K562 (cell line): ENCODE results near the gene NAPB. TPM values are rescaled to one million over a fixed set of nuclear protein-coding genes. Genes with fewer than 3 reads are reported as not detected.

Experiments
- ATAC-seq: fragments of 200-7000 bp; cut with Tn5 transposase; 3 replicates; pipeline ENCODE4 v1.9.1; 2020; ENCODE audit warnings: moderate library complexity
- BruUV-seq: library from RNA; stranded (reverse); fragments of 400-500 nt; replicated peaks from 2 replicates; lab custom pipeline; 2021; lab: Mats Ljungman, UMichigan
- CTCF ChIA-PET: fragments of 300-600 bp; formaldehyde crosslinking; extraction: SDS; loops from one replicate; lab custom pipeline; 2021; ENCODE audit warnings: low intra/inter-chr PET ratio; lab: Yijun Ruan, JAX
- POLR2A ChIA-PET: fragments of 300-600, 350-650 bp; sonication (Branson Sonifier 250); formaldehyde crosslinking; extraction: SDS; loops from one replicate; lab custom pipeline; 2021; ENCODE audit warnings: antibody characterized with exemption, inconsistent platforms; lab: Yijun Ruan, JAX
- DNase-seq, 4 experiments: peaks; one replicate each; pipeline versions ENCODE4 v3.0.0 to v3.0.0-alpha.2; 2011 to 2018; ENCODE audit warnings: low spot score in 3 of 4, mixed read lengths in 3 of 4; ENCODE audit errors: extremely low read depth in 1 of 4
- FAIRE-seq: peaks from 2 replicates; lab custom pipeline; 2011; peaks lifted over from hg19 to GRCh38; lab: Jason Lieb, UNC
- H2AFZ ChIP-seq: 2 replicates; pipeline ENCODE4 v1.6.0; 2011; ENCODE audit warnings: low read depth, low read length, control low read depth, inconsistent platforms
- H3K27ac ChIP-seq: fragments of 200-600 bp; 3 replicates; pipeline ENCODE4 v1.8.0; 2011; ENCODE audit warnings: low read depth, mild to moderate bottlenecking, control low read depth, inconsistent platforms, low read length, moderate library complexity, mixed read lengths; ENCODE audit errors: extremely low read depth
- H3K27me3 ChIP-seq, 2 experiments: fragments of 300-600 bp in 1 of 2; 2 replicates in 1 of 2; 3 replicates in 1 of 2; pipeline versions ENCODE4 v1.6.0 to v1.8.0; 2011; ENCODE audit warnings: inconsistent platforms in 2 of 2, low read length in 2 of 2, mild to moderate bottlenecking in 1 of 2, mixed read lengths in 1 of 2, moderate library complexity in 1 of 2; ENCODE audit not compliant: control insufficient read depth in 2 of 2, insufficient read depth in 2 of 2
- H3K36me3 ChIP-seq: fragments of 300-600 bp; 3 replicates; pipeline ENCODE4 v1.8.0; 2011; ENCODE audit warnings: mild to moderate bottlenecking, low read length, inconsistent platforms; ENCODE audit not compliant: control insufficient read depth, insufficient read depth
- H3K4me1 ChIP-seq, 2 experiments: fragments of 200-600 bp in 1 of 2; replicated peaks in 1 of 2; 2 replicates in 1 of 2; 3 replicates in 1 of 2; pipeline versions ENCODE4 v1.5.1 to v1.8.0; 2011; ENCODE audit warnings: inconsistent platforms in 2 of 2, low read length in 2 of 2, mild to moderate bottlenecking in 1 of 2, mixed read lengths in 1 of 2, moderate library complexity in 1 of 2; ENCODE audit not compliant: control insufficient read depth in 2 of 2, insufficient read depth in 2 of 2
- H3K4me2 ChIP-seq: 2 replicates; pipeline ENCODE4 v1.6.1; 2011; ENCODE audit warnings: low read length, control low read depth, inconsistent platforms, mixed read lengths; ENCODE audit not compliant: insufficient read depth
- H3K4me3 ChIP-seq: fragments of 200-600 bp; sonication (generic), shearing (Covaris generic); 2 replicates; pipeline ENCODE4 v1.5.1; 2016; ENCODE audit warnings: control low read depth, inconsistent platforms
- H3K79me2 ChIP-seq: fragments of 200-600 bp; 3 replicates; pipeline ENCODE4 v1.8.0; 2011; ENCODE audit warnings: low read length, inconsistent platforms; ENCODE audit not compliant: control insufficient read depth, insufficient read depth
- H3K9ac ChIP-seq, 2 experiments: 2 replicates each; pipeline versions ENCODE4 v1.6.0 to v1.6.1; 2011; ENCODE audit warnings: low read depth in 2 of 2, low read length in 2 of 2, control low read depth in 1 of 2, inconsistent platforms in 1 of 2, mild to moderate bottlenecking in 1 of 2, mixed read lengths in 1 of 2; ENCODE audit not compliant: insufficient read depth in 1 of 2
- H3K9me1 ChIP-seq: one replicate; pipeline ENCODE4 v1.6.0; 2011; ENCODE audit warnings: inconsistent platforms, mild to moderate bottlenecking, low read length, moderate library complexity; ENCODE audit not compliant: control insufficient read depth, insufficient read depth
- H3K9me3 ChIP-seq: replicated peaks from 2 replicates; pipeline ENCODE4 v1.5.1; 2011; ENCODE audit warnings: low read depth, low read length, inconsistent platforms; ENCODE audit not compliant: control insufficient read depth, insufficient read depth
- H4K20me1 ChIP-seq: replicated peaks from 2 replicates; pipeline ENCODE4 v1.6.1; 2011; ENCODE audit warnings: low read length, inconsistent platforms, mixed read lengths; ENCODE audit not compliant: control insufficient read depth, insufficient read depth
- E2F6 ChIP-seq, 2 experiments: IDR thresholded peaks; 2 replicates each; pipeline ENCODE4 v1.6.1; 2011; ENCODE audit warnings: borderline replicate concordance in 1 of 2, control low read depth in 1 of 2, low read depth in 1 of 2, low read length in 1 of 2, mild to moderate bottlenecking in 1 of 2, mixed read lengths in 1 of 2, moderate library complexity in 1 of 2; ENCODE audit not compliant: insufficient read depth in 1 of 2, insufficient read length in 1 of 2, poor library complexity in 1 of 2, severe bottlenecking in 1 of 2; ENCODE audit errors: extremely low read depth in 1 of 2
- PHB ChIP-seq: fragments of 250-450 bp; sonication (Bioruptor Pico); IDR thresholded peaks from 2 replicates; pipeline ENCODE4 v1.5.0; 2021
- POLR2A ChIP-seq: fragments of 450-650 bp; conservative IDR thresholded peaks from 2 replicates; pipeline ENCODE4 v1.6.1; 2016
- ZZZ3 ChIP-seq: fragments of 450-650 bp; IDR thresholded peaks from 2 replicates; pipeline ENCODE4 v1.6.1; 2016; ENCODE audit warnings: antibody characterized with exemption, mild to moderate bottlenecking, moderate library complexity
- WGBS: fragments of 100-300 bp; shearing (Covaris generic); methylation state at CpG from one replicate; pipeline ENCODE4 v1.1.6; 2016; ENCODE audit warnings: low coverage, mixed read lengths; ENCODE audit not compliant: insufficient coverage; ENCODE audit errors: missing lambda C conversion rate; 5-methylcytosine and 5-hydroxymethylcytosine counted together
- in situ Hi-C: fragments of 300-500 bp; cut with MboI; formaldehyde crosslinking; loops from 4 replicates; pipeline ENCODE4 v1.15.0; 2018; ENCODE audit warnings: inconsistent platforms, mixed read lengths
- intact Hi-C: fragments of 100-400 bp; cut with micrococcal nuclease; formaldehyde crosslinking; loops from 2 replicates; pipeline ENCODE4 v1.14.2; 2022
- polyA plus RNA-seq, 8 experiments: library from polyadenylated mRNA; depleted of rRNA in 4 of 8; stranded (reverse) in 5 of 8; unstranded in 3 of 8; fragments of >200 nt; fragmentation: Nextera tagmentation in 2 of 8; fragmentation: Illumina TruSeq in 1 of 8; extraction: Ambion mirVana in 2 of 8; extraction: Trizol in 1 of 8; gene quantifications; 2 replicates each; pipeline versions ENCODE4 v1.2.1 to v1.2.3, GENCODE V29; 2011 to 2014; ENCODE audit warnings: inconsistent platforms in 1 of 8, missing spikeins in 1 of 8
- total RNA-seq, 7 experiments: library from RNA; depleted of rRNA in 6 of 7; stranded (reverse); fragments of >200 nt in 6 of 7; fragmentation: Illumina TruSeq in 2 of 7; extraction: Trizol in 2 of 7; gene quantifications; 2 replicates each; pipeline versions ENCODE4 v1.2.1 to v1.2.3, GENCODE V29; 2011 to 2021; ENCODE audit warnings: low replicate concordance in 1 of 7
- TF ChIP-seq, protein P1 (sequence below): fragments of 250-450 bp; sonication (Bioruptor Pico); IDR thresholded peaks from 2 replicates; pipeline ENCODE4 v1.5.0; 2021; ENCODE audit warnings: mild to moderate bottlenecking, moderate library complexity
- TF ChIP-seq, protein P2 (sequence below), 2 experiments: fragments of 450-650 bp; IDR thresholded peaks; 2 replicates each; pipeline ENCODE4 v1.6.1; 2016; ENCODE audit warnings: mild to moderate bottlenecking in 2 of 2, borderline replicate concordance in 1 of 2, low read depth in 1 of 2, moderate library complexity in 1 of 2

The NAPB gene
- total and polyA plus RNA-seq, 9 of the 15 experiments (the other 6 are each of a cell fraction or from before 2014, with no cell fraction given), result 1.4 to 7.7 (median 5.2) TPM

- ChIA-PET POLR2A (interaction anchor here (1.2 kb wide), 1 partner anchor 8 kb away, joined by 3 read pairs; no protein-coding TSS in a partner anchor), CTCF (no interaction called here)
- H3K9me1 ChIP-seq, result no peaks in the 10 kb centered on the region
- no peak overlapping the region for H3K9ac ChIP-seq
- intact Hi-C loops (no loop called here), in situ Hi-C loops (no loop called here)
- H3K4me1 ChIP-seq, result no peaks in the 10 kb centered on the region
- no peak overlapping the region for H3K4me3 ChIP-seq
- DNase-seq (no peak), ATAC-seq (no peak), FAIRE-seq (no peak)
- H4K20me1 ChIP-seq, result no peaks in the 10 kb centered on the region
- H2AFZ ChIP-seq, result no peak overlapping the region
- BruUV-seq, result no TSS peak
- peaks cover 63% of the 10 kb centered on the region for H3K36me3 ChIP-seq
- H3K27ac ChIP-seq, result no peak overlapping the region
- WGBS, result 93% methylated on average over 4 of the region's 4 CpGs
- H3K79me2 ChIP-seq, result peaks cover 10% of the 10 kb centered on the region; the same call in 1 of the 3 replicates
- H3K4me2 ChIP-seq, result no peak overlapping the region
- no peaks in the 10 kb centered on the region for H3K27me3 ChIP-seq
- H3K9me3 ChIP-seq, result no peaks in the 10 kb centered on the region
- no peak for TF ChIP-seq PHB
- TF ChIP-seq, protein P1, sequence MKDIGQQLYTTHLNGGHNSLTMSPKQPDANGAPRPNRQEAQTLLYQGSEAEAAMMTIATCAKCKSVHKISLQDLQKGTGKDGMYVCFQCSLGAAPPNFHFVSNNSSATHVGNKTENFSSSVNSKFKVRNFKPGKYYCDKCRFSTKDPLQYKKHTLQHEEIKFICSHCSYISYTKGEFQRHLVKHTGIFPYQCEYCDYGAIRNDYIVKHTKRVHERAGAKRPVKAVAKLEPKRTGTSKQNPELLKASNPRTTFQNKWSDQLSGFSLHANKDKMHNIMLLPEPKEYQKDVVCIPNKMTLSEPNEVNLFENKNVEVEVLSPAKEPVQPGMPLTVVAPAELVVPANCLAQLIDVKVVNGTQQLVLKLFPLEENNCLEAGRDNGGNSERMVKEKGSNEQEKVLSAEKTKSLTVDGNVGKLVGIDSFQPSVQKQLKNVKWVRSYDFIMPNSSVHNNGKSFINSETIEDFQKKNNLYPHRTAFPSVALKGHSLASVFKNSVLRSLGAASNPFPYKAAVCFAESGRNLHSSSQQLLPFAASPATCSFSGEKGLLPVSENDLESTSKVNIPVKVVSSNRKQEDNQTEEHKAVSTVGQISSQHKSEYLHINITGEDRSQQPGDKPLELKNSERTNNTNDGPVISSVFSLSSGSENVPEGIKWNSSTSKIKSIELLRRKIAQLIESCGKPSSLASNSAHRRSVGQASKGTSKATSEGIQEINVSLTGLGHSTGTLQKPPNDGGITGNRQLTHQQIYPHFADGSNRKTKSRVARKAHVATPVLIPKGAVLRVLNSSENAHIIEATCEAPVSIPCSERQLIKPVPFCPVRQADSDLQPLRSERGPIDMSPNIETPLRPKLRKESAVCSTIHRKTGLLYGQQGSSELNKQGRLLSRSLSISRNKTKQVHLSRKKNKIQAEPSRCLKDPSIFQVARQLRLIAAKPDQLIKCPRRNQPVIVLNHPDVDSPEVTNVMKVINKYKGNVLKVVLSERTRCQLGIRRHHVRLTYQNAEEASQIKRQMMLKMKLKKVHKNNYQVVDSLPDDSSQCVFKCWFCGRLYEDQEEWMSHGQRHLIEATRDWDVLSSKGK (CRISPR knock-in tag), result no peak
- TF ChIP-seq POLR2A, result no peak
- no peak for TF ChIP-seq E2F6 (IDR thresholded peaks at IDR 0.05; ENCODE audit: borderline replicate concordance in 1 of 2, extremely low read depth in 1 of 2, insufficient read depth in 1 of 2, insufficient read length in 1 of 2, low read depth in 1 of 2, low read length in 1 of 2, poor library complexity in 1 of 2, severe bottlenecking in 1 of 2)
- TF ChIP-seq, protein P2, sequence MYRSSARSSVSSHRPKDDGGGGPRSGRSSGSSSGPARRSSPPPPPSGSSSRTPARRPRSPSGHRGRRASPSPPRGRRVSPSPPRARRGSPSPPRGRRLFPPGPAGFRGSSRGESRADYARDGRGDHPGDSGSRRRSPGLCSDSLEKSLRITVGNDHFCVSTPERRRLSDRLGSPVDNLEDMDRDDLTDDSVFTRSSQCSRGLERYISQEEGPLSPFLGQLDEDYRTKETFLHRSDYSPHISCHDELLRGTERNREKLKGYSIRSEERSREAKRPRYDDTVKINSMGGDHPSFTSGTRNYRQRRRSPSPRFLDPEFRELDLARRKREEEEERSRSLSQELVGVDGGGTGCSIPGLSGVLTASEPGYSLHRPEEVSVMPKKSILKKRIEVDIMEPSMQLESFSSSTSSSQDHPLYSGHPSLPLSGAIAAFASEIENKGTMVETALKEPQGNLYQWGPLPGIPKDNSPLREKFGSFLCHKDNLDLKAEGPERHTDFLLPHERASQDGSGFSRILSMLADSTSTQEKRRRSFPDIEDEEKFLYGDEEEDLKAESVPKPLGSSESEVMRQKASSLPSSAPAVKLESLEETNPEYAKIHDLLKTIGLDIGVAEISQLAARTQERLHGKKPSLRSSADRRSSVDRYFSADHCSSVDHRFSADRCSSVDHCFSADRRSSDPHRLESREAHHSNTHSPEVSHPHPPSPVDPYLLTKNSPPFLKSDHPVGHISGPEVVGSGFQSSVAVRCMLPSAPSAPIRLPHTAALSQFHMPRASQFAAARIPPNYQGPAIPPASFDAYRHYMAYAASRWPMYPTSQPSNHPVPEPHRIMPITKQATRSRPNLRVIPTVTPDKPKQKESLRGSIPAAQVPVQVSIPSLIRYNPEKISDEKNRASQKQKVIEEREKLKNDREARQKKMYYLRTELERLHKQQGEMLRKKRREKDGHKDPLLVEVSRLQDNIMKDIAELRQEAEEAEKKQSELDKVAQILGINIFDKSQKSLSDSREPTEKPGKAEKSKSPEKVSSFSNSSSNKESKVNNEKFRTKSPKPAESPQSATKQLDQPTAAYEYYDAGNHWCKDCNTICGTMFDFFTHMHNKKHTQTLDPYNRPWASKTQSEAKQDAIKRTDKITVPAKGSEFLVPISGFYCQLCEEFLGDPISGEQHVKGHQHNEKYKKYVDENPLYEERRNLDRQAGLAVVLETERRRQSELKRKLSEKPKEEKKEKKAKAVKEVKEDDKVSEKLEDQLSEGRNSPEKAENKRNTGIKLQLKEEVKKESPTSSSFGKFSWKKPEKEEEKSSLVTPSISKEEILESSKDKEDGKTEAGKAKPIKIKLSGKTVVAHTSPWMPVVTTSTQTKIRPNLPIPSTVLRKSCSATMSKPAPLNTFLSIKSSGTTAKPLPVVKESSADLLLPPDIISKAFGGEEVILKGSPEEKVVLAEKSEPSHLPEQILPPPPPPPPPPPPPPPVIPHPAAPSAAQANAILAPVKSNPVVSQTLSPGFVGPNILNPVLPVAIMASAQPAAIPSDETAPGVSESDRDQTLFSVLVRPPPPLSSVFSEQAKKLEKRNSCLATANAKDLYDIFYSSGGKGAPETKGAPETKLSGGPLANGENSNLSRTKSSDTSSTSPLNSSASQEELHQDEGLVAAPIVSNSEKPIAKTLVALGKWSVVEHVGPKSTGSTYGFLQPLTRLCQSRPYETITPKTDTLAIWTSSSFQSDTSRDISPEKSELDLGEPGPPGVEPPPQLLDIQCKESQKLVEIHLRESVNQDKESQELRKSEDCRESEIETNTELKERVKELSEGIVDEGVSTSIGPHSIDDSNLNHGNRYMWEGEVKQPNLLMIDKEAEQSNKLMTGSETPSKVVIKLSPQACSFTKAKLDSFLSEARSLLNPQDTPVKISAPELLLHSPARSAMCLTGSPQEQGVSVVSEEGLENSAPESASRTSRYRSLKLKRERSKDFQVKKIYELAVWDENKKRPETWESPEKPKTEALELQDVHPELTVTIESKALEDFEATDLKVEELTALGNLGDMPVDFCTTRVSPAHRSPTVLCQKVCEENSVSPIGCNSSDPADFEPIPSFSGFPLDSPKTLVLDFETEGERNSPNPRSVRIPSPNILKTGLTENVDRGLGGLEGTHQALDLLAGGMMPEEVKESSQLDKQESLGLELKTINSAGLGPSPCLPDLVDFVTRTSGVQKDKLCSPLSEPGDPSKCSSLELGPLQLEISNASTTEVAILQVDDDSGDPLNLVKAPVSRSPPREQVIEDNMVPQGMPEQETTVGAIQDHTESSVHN (IDR thresholded peaks at IDR 0.05; ENCODE audit: borderline replicate concordance in 1 of 2, low read depth in 1 of 2), result no peak
- no peak for TF ChIP-seq ZZZ3
Measured at GRCh38 chr20:23393996-23394775, 27.1 kb downstream of the NAPB start.
